ENCODE data around the gene TXNIP. TPM values are rescaled to one million over a fixed set of nuclear protein-coding genes. Genes with fewer than 3 reads are reported as not detected.
A peak's percentile ranks its signal among the peaks of the same experiment; 100 is the strongest.

Gene TXNIP
- total and polyA plus RNA-seq, 8 donors, result 280 to 539 (median 379) TPM

DNA sequence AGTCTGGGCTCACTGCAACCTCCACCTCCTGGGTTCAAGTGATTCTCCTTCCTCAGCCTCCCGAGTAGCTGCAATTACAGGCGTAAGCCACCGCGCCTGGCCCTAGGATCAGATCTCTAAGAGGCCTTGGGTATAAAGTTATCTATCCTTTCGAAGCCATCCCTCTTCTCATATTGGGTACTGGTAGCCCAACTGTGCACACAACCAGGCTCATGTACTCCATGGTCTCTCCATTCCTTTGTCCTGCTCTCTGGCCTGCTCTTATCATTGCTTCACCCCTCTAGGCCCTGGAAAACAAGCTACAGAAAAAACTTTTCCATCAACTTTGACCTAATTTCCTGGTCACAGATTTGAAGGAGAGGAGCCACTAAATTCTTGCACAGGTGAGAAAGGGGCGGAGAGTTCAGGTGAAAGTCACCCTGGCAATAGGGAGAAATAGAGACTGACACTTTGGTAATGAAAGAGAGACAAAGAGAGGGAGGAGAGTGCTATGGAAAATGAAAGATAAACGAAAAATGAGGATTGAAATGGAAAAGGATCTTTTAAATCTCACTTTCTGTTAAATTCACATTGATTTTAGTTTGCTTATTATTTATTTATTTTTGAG is 6.0 kb downstream of the TXNIP start:
- ATAC-seq, result peak; percentile 3
- Histone ChIP-seq H3K27ac (peak overlapping the region; percentile 92), H3K4me1 (peaks cover 16 to 88% of the 10 kb centered on the region in 2 donors)

GRCh38 chr1:145988773-145989172 is 7.6 kb downstream of the TXNIP start:
- Histone ChIP-seq H3K27me3 (no peaks in the 10 kb centered on the region), H3K9me3 (no peaks in the 10 kb centered on the region), H3K36me3 (peaks cover 0 to 24% of the 10 kb centered on the region in 2 donors), H3K4me1 (peaks cover 22 to 98% of the 10 kb centered on the region in 2 donors), H3K4me3 (no peak overlapping the region), H3K27ac (peak overlapping the region; percentile 39 to 92)
- TF ChIP-seq CTCF (IDR thresholded peaks at IDR 0.05), result no peak
- intact Hi-C loops (cut with DNase I), result no loop called here
- ATAC-seq, result peak; percentile 3
- DNase-seq, result peak in 1 of 4 donors; percentile 35

More for the DNA sequence above, 6.0 kb downstream of the TXNIP start:
- H3K36me3 ChIP-seq, result peaks cover 0 to 39% of the 10 kb centered on the region in 2 donors
- intact Hi-C loops (cut with DNase I), result no loop called here
- no peak overlapping the region for H3K4me3 ChIP-seq
- TF ChIP-seq CTCF (IDR thresholded peaks at IDR 0.05), result no peak
- DNase-seq, result peak in 1 of 4 donors; percentile 30
- no peaks in the 10 kb centered on the region for H3K27me3 ChIP-seq
- H3K9me3 ChIP-seq, result no peaks in the 10 kb centered on the region

GRCh38 chr1:145987926-145988325 is 8.5 kb downstream of the TXNIP start:
- Histone ChIP-seq H3K36me3 (peaks cover 0 to 15% of the 10 kb centered on the region in 2 donors), H3K4me3 (no peak overlapping the region), H3K27me3 (no peaks in the 10 kb centered on the region), H3K9me3 (no peaks in the 10 kb centered on the region), H3K27ac (peak overlapping the region; percentile 39 to 92), H3K4me1 (peaks cover 17 to 98% of the 10 kb centered on the region in 2 donors)
- TF ChIP-seq CTCF (IDR thresholded peaks at IDR 0.05), result no peak
- ATAC-seq, result no peak
- no peak for DNase-seq
- intact Hi-C loops (cut with DNase I), result no loop called here

GRCh38 chr1:145986551-145986950 is 9.8 kb downstream of the TXNIP start:
- no peak for TF ChIP-seq CTCF (IDR thresholded peaks at IDR 0.05)
- Histone ChIP-seq H3K27me3 (no peaks in the 10 kb centered on the region), H3K36me3 (peaks cover 0 to 1% of the 10 kb centered on the region in 2 donors), H3K9me3 (no peaks in the 10 kb centered on the region), H3K4me3 (no peak overlapping the region), H3K27ac (peak overlapping the region; percentile 78 to 100), H3K4me1 (peaks cover 18 to 98% of the 10 kb centered on the region in 2 donors)
- intact Hi-C loops (cut with DNase I), result no loop called here
- ATAC-seq (no peak), DNase-seq (peak in 1 of 4 donors; percentile 29)

GRCh38 chr1:145985502-145986439 is 10.6 kb downstream of the TXNIP start:
- H3K4me1 ChIP-seq, result peaks cover 19 to 98% of the 10 kb centered on the region in 2 donors
- intact Hi-C loops (cut with DNase I), result no loop called here
- H3K9me3 ChIP-seq, result no peaks in the 10 kb centered on the region
- H3K27ac ChIP-seq, result peak overlapping the region; percentile 78 to 100
- TF ChIP-seq CTCF (IDR thresholded peaks at IDR 0.05), result no peak
- H3K27me3 ChIP-seq, result no peaks in the 10 kb centered on the region
- H3K4me3 ChIP-seq, result peak overlapping the region in 1 of 2 donors; percentile 20
- DNase-seq (peak in 2 of 4 donors; percentile 67 to 83), ATAC-seq (peak; percentile 70)
- H3K36me3 ChIP-seq, result no peaks in the 10 kb centered on the region
